T-helper 2 cell treated with Interferon-gamma antibody and Interleukin-4, amounts not matched to agents 5 μg/mL and 100 μg/mL, for 36 hours (primary cell): ENCODE results near the gene FCGR3B.
"Not testable (repeated sequence)": the region's sequence is repeated elsewhere in the genome, so short reads cannot be mapped to it uniquely, and the experiment has no call there.

ENCODE experiments used
- DNase-seq: peaks from one replicate; pipeline ENCODE4 v3.0.0; 2021; ENCODE audit warnings: low spot score
- H3K27ac Mint-ChIP-seq: one replicate; pipeline ENCODE4 v1.8.0; 2021; ENCODE audit warnings: mild to moderate bottlenecking, mixed read lengths
- H3K27me3 Mint-ChIP-seq: one replicate; pipeline ENCODE4 v1.8.0; 2021; ENCODE audit warnings: low read depth, mixed read lengths
- H3K36me3 Mint-ChIP-seq: one replicate; pipeline ENCODE4 v1.8.0; 2021; ENCODE audit warnings: low read depth, mixed read lengths
- H3K4me1 Mint-ChIP-seq: one replicate; pipeline ENCODE4 v1.8.0; 2021; ENCODE audit warnings: low read depth, mixed read lengths
- H3K4me3 Mint-ChIP-seq: one replicate; pipeline ENCODE4 v1.8.0; 2022; ENCODE audit warnings: mild to moderate bottlenecking, moderate library complexity, mixed read lengths
- H3K9me3 Mint-ChIP-seq: one replicate; pipeline ENCODE4 v1.8.0; 2021; ENCODE audit warnings: mixed read lengths

The FCGR3B gene

DNA sequence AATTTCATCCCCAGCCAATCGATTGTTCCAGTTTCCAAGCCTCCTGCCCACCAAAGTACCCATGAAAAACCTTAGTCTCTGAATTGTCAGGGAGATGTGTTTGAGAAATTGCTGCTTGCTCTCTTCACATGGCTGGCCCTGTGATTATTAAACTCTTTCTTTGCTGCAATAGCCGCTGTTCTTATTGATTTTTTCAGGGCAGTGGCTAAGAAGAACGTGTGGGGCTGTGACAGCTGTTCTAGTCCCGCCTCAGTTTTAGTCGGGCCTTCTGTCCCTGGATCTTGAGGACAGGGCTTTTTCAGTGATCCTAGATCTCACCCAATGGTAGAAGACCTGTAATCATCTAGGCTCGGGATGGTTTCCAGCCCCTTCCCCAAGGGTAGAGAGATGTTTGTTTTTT lies 23.0 kb upstream of the FCGR3B start:
- not testable (repeated sequence) for H3K36me3 Mint-ChIP-seq, H3K9me3 Mint-ChIP-seq, H3K4me1 Mint-ChIP-seq, H3K27ac Mint-ChIP-seq, H3K4me3 Mint-ChIP-seq, DNase-seq
- H3K27me3 Mint-ChIP-seq, result peaks cover 16% of the 10 kb centered on the region

DNA sequence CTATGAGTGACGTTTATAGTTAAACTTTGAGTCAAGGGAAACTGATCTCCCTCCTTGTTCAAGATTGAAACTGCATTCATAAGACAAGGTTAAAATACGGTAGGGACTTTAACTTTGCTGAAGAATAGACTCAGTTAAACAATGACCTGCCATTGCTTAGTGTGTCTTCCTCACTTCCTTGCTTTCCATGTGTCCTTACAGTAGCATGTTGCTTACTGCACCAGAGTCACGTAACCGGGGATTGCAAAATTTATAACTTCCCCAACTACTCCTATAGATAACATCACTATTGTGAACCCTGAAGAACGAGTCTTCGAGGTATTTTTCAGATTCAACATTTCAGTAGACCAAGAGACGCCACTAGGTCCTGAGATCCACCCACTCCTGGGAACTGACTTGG lies 22.6 kb upstream of the FCGR3B start:
- not testable (repeated sequence) for H3K4me1 Mint-ChIP-seq

DNA sequence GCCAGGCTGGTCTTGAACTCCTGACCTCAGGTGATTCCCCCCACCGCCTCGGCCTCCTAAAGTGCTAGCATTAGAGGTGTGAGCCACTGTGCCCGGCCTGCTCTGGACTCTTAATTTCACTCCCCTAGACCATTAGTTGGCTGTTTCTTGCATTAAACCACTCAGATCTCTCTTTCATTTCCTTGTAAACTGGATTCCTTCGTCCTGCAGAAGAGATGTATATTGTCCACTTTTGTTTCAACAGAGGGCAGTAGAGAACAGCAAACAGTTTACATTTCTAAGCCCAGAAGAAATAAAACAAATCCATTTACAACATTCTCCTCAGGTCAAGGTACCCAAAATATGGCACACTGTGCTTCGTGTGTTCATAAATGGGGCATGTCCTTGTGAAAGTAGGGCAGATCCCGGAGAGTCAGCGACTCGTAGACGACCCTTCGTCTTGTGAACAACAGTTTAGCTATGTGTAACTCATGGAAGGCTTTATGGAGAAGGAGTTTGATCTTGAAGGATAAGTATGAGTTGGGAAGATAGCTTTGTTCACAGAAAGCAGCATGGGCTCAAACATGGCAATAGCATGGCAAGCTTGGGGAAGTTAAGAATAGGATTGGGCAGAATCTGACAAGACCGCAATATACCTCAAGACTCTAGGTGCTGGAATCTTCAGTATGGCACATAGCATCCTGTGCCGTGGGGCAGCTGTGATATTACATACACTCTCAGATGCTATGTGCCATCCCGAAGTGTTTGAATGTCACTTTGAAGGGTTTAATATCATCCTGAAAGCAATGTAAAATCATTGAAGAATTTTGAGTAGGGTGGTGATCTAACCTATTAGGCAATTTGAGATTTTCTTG lies 16.8 kb upstream of the FCGR3B start:
- not testable (repeated sequence) for H3K4me3 Mint-ChIP-seq, DNase-seq, H3K27ac Mint-ChIP-seq, H3K9me3 Mint-ChIP-seq, H3K36me3 Mint-ChIP-seq, H3K4me1 Mint-ChIP-seq
- H3K27me3 Mint-ChIP-seq, result peaks cover 33% of the 10 kb centered on the region

More for the DNA sequence above, 22.6 kb upstream of the FCGR3B start:
- H3K27ac Mint-ChIP-seq, H3K36me3 Mint-ChIP-seq, DNase-seq, H3K4me3 Mint-ChIP-seq, H3K9me3 Mint-ChIP-seq: not testable (repeated sequence)
- H3K27me3 Mint-ChIP-seq, result peaks cover 18% of the 10 kb centered on the region

GRCh38 chr1:161644855-161645254 lies 13.9 kb upstream of the FCGR3B start:
- not testable (repeated sequence) for H3K4me3 Mint-ChIP-seq, H3K27ac Mint-ChIP-seq, H3K36me3 Mint-ChIP-seq, DNase-seq, H3K9me3 Mint-ChIP-seq
- peaks cover 25% of the 10 kb centered on the region for H3K27me3 Mint-ChIP-seq
- peaks cover 14% of the 10 kb centered on the region for H3K4me1 Mint-ChIP-seq

DNA sequence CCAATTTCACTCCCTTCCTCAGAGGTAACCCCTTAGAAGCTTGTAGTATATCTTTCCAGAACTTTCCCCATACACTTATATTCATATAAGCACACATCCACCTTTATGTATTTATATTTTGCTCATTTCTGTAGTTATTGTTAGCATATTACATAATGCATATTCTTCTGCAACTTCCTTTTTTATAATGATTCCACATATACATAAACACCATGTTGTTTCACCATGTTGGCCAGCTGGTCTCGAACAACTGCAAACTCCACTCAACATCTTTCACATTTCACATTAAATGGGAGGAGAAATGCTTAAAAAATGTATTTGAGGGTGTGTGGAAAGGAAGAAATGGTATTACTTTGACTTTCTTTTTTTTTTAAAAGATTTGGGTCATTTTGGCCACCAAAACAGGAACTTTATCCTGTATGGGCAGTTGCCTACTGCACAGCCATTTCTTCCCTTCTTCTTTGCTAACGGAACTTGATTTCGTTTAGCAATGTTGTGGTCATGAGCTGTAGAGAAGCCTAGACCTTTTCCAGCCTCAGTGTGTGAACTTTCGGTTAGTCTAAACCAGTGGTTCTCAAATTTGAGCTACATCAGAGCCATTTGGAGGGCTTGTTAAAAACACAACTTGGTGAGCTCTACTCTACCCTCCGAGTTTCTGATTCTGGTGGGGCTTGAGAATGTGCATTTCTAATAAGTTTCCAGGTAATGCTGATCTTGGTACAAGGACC lies 12.7 kb upstream of the FCGR3B start:
- H3K27ac Mint-ChIP-seq, H3K4me3 Mint-ChIP-seq: not testable (repeated sequence)
- H3K4me1 Mint-ChIP-seq, result peaks cover 14% of the 10 kb centered on the region

DNA sequence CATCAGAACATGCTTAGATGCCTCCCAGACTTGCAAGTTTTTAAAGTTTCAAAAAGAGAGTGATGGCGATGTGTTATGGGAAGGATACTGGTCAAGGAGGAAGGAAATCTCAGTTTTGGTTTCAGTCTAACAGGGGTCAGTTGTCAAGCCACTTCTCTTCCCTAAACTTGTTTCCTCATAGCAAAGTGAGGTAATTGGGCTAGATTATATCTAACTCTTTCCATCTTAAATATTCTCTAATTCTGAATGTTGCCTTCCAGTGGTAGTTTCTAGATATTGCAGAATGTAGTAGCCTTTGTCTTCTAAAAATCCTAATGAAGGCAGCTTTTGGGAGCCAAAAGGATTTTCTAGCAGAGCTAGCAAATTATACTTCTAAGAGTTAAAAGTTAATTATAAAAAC lies 11.7 kb upstream of the FCGR3B start:
- H3K27me3 Mint-ChIP-seq, result peaks cover 15% of the 10 kb centered on the region
- not testable (repeated sequence) for H3K4me3 Mint-ChIP-seq, H3K27ac Mint-ChIP-seq, H3K36me3 Mint-ChIP-seq, DNase-seq, H3K9me3 Mint-ChIP-seq
- peaks cover 13% of the 10 kb centered on the region for H3K4me1 Mint-ChIP-seq

More for the DNA sequence above, 12.7 kb upstream of the FCGR3B start:
- not testable (repeated sequence) for H3K36me3 Mint-ChIP-seq, H3K9me3 Mint-ChIP-seq, DNase-seq
- peaks cover 19% of the 10 kb centered on the region for H3K27me3 Mint-ChIP-seq

DNA sequence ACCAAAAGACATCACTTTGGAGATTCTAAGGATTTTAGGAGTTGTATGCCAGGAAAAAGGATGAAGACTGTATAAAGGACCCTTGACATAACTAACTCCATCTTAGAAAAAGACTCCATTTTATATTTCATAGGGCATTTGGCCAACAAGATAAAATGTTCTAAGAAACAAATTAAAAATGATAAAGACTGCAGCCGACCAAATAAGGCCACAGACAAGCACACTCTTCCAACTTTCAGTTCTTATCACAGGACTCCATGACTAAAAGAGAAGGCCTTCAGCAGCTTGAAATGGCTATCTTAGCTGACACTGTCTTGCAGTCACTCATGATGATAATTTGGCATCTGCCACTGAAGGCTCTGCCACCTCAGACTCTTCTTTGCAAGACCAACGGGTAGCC lies 8.2 kb upstream of the FCGR3B start:
- H3K4me1 Mint-ChIP-seq, result peaks cover 23% of the 10 kb centered on the region
- H3K4me3 Mint-ChIP-seq, H3K27me3 Mint-ChIP-seq, H3K27ac Mint-ChIP-seq, H3K9me3 Mint-ChIP-seq, H3K36me3 Mint-ChIP-seq, DNase-seq: not testable (repeated sequence)

DNA sequence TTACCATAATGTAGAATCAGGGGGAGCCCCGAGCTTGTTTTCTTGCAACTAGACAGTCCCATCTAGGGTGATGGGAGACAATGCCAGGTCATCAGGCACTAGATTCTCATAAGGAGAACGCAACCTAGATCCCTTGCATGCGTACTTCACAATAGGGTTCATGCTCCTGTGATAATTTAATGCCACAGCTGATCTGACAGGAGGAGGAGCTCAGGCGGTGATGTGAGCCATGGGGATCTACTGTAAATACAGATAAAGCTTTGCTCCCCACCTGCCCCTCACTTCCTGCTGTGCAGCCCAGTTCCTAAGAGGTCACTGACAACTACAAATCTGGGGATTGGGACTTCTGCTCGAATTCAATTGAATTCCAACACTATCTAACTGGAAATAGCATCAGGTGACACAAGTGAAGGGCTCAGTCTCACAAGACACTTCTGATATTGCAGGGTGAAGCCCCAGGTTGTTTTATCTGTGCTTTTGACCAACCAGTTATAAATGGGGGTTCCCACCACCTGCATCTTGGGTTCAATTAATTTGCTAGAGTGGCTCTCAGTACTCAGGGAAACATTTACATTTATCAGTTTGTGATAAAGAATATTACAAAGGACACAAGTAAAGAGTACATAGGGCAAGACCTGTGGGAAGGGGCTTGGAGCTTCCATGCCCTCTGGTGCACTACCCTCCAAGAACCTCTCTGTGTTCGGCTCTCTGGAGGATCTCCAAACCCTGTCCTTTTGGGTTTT lies 7.4 kb upstream of the FCGR3B start:
- not testable (repeated sequence) for DNase-seq, H3K36me3 Mint-ChIP-seq, H3K27ac Mint-ChIP-seq, H3K27me3 Mint-ChIP-seq, H3K9me3 Mint-ChIP-seq, H3K4me3 Mint-ChIP-seq
- H3K4me1 Mint-ChIP-seq, result peaks cover 22% of the 10 kb centered on the region

DNA sequence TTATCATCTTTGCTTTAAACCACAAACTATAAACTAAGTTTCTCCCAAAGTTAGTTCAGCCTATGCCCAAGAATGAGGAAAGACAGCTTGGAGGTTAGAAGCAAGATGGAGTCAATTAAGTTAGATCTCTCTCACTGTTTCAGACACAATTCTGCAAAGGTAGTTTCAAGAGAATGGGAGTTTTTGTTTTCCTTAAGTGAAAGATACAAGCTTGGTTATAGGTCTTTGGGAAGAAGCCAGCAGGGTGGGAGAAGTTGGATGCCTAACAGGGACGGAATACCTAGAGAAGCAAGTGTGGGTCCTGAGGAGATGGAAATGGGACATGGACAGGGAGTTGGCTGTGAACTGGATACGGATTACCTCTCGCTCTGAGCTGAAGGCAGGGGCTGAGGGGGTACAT lies 6.0 kb upstream of the FCGR3B start:
- DNase-seq, H3K27me3 Mint-ChIP-seq, H3K9me3 Mint-ChIP-seq, H3K36me3 Mint-ChIP-seq: not testable (repeated sequence)
- Mint-ChIP-seq H3K27ac (peak overlapping the region; percentile 72), H3K4me1 (peaks cover 14% of the 10 kb centered on the region), H3K4me3 (peak overlapping the region; percentile 14)

GRCh38 chr1:161636189-161636782 lies 5.3 kb upstream of the FCGR3B start:
- H3K27me3 Mint-ChIP-seq, DNase-seq, H3K36me3 Mint-ChIP-seq, H3K9me3 Mint-ChIP-seq: not testable (repeated sequence)
- Mint-ChIP-seq H3K27ac (peak overlapping the region; percentile 98), H3K4me3 (peak overlapping the region; percentile 71), H3K4me1 (peaks cover 14% of the 10 kb centered on the region)

DNA sequence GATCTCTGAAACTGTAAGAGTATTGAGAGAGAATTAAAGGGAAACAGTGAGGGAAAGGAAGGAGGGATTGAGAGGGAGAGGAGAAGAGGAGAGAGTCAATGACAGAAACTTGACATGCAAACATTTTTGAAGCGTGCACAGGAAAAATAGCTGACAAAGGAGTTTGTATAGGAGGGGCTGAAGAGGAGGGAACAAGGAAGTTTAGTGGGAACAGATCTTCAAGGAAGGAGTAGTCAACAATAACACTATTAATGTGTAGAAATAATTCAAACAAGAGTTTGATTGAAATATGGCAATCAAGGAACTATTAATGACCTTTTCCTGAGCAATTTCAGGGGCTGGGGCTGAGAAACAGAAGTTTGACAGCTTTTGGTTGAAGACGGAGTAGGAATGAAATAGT lies 4.0 kb upstream of the FCGR3B start:
- DNase-seq, H3K4me3 Mint-ChIP-seq, H3K27me3 Mint-ChIP-seq, H3K27ac Mint-ChIP-seq, H3K36me3 Mint-ChIP-seq, H3K9me3 Mint-ChIP-seq: not testable (repeated sequence)
- H3K4me1 Mint-ChIP-seq, result peaks cover 14% of the 10 kb centered on the region

- H3K36me3 Mint-ChIP-seq, H3K9me3 Mint-ChIP-seq, H3K27ac Mint-ChIP-seq, H3K27me3 Mint-ChIP-seq, H3K4me1 Mint-ChIP-seq, DNase-seq, H3K4me3 Mint-ChIP-seq: not testable (repeated sequence)
Measured at GRCh38 chr1:161630128-161630742, 741 bp downstream of the FCGR3B start.

- H3K27me3 Mint-ChIP-seq, H3K4me3 Mint-ChIP-seq, H3K36me3 Mint-ChIP-seq, H3K27ac Mint-ChIP-seq, H3K9me3 Mint-ChIP-seq, DNase-seq: not testable (repeated sequence)
- peaks cover 26% of the 10 kb centered on the region for H3K4me1 Mint-ChIP-seq
Measured at GRCh38 chr1:161626445-161627146, 4.4 kb downstream of the FCGR3B start.
